Measurements from ENCODE around the gene CMC4. TPM values are rescaled to one million over a fixed set of nuclear protein-coding genes. Genes with fewer than 3 reads are reported as not detected.

The CMC4 gene
- total RNA-seq, 1 donor from 2014 or later, result 6.2 TPM

- Mint-ChIP-seq H3K4me1 (no peaks in the 10 kb centered on the region), H3K27me3 (ENCODE audit: low read depth) (no peaks in the 10 kb centered on the region), H3K4me3 (peak overlapping the region; percentile 46), H3K27ac (no peak overlapping the region), H3K36me3 (peaks cover 7% of the 10 kb centered on the region), H3K9me3 (peaks cover 8% of the 10 kb centered on the region)
- peak in 1 of 2 experiments; percentile 68 for DNase-seq (ENCODE audit: low spot score in 2 of 2, unreplicated experiment in 2 of 2)
- TF ChIP-seq, protein P1, sequence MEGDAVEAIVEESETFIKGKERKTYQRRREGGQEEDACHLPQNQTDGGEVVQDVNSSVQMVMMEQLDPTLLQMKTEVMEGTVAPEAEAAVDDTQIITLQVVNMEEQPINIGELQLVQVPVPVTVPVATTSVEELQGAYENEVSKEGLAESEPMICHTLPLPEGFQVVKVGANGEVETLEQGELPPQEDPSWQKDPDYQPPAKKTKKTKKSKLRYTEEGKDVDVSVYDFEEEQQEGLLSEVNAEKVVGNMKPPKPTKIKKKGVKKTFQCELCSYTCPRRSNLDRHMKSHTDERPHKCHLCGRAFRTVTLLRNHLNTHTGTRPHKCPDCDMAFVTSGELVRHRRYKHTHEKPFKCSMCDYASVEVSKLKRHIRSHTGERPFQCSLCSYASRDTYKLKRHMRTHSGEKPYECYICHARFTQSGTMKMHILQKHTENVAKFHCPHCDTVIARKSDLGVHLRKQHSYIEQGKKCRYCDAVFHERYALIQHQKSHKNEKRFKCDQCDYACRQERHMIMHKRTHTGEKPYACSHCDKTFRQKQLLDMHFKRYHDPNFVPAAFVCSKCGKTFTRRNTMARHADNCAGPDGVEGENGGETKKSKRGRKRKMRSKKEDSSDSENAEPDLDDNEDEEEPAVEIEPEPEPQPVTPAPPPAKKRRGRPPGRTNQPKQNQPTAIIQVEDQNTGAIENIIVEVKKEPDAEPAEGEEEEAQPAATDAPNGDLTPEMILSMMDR (IDR thresholded peaks at IDR 0.05; ENCODE audit: unreplicated experiment), result peak; percentile 85
Observed at GRCh38 chrX:155056877-155057792, 13.8 kb downstream of the CMC4 start.

DNA sequence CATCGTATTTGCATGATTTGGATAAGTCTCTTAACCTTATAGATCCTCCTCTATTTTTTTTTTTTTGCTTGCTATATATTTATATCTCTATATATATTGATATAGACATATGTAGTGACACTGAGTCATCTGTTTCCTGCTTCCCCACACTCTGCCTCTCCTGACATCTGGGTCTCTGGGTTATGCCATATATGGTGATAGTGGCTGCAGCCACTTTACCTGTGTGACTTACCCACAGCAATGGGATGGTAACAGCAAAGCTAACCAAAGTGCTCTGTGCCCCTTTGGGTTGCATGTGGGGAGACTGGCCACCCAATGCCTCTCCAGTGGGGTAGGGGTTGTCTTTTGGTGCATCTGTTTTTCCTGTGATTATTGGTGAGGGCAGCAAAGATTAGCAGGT lies 14.5 kb downstream of the CMC4 start:
- no peak overlapping the region for H3K27ac Mint-ChIP-seq
- H3K27me3 Mint-ChIP-seq (ENCODE audit: low read depth), result no peaks in the 10 kb centered on the region
- H3K4me3 Mint-ChIP-seq, result no peak overlapping the region

GRCh38 chrX:155055494-155055893 lies 15.4 kb downstream of the CMC4 start:
- no peak overlapping the region for H3K27ac Mint-ChIP-seq
- no peak overlapping the region for H3K4me3 Mint-ChIP-seq
- no peaks in the 10 kb centered on the region for H3K27me3 Mint-ChIP-seq (ENCODE audit: low read depth)
- peaks cover 16% of the 10 kb centered on the region for H3K9me3 Mint-ChIP-seq
- TF ChIP-seq, protein P1 (IDR thresholded peaks at IDR 0.05; ENCODE audit: unreplicated experiment), result no peak
- H3K4me1 Mint-ChIP-seq, result no peaks in the 10 kb centered on the region
- H3K36me3 Mint-ChIP-seq, result peaks cover 8% of the 10 kb centered on the region
- no peak for DNase-seq (ENCODE audit: low spot score in 2 of 2, unreplicated experiment in 2 of 2)

More for the DNA sequence above, 14.5 kb downstream of the CMC4 start:
- DNase-seq (ENCODE audit: low spot score in 2 of 2, unreplicated experiment in 2 of 2), result no peak
- Mint-ChIP-seq H3K4me1 (no peaks in the 10 kb centered on the region), H3K9me3 (peaks cover 15% of the 10 kb centered on the region), H3K36me3 (peaks cover 6% of the 10 kb centered on the region)
- TF ChIP-seq, protein P1 (IDR thresholded peaks at IDR 0.05; ENCODE audit: unreplicated experiment), result no peak

GRCh38 chrX:155054255-155054654 lies 16.7 kb downstream of the CMC4 start:
- H3K4me1 Mint-ChIP-seq, result no peaks in the 10 kb centered on the region
- H3K36me3 Mint-ChIP-seq, result peaks cover 8% of the 10 kb centered on the region
- peaks cover 16% of the 10 kb centered on the region for H3K9me3 Mint-ChIP-seq
- H3K27me3 Mint-ChIP-seq (ENCODE audit: low read depth), result no peaks in the 10 kb centered on the region
- no peak for DNase-seq (ENCODE audit: low spot score in 2 of 2, unreplicated experiment in 2 of 2)
- no peak overlapping the region for H3K27ac Mint-ChIP-seq
- H3K4me3 Mint-ChIP-seq, result no peak overlapping the region
- TF ChIP-seq, protein P1 (IDR thresholded peaks at IDR 0.05; ENCODE audit: unreplicated experiment), result no peak

- Mint-ChIP-seq H3K4me1 (no peaks in the 10 kb centered on the region), H3K27me3 (ENCODE audit: low read depth) (no peaks in the 10 kb centered on the region), H3K27ac (no peak overlapping the region), H3K36me3 (peaks cover 8% of the 10 kb centered on the region), H3K9me3 (peaks cover 16% of the 10 kb centered on the region), H3K4me3 (no peak overlapping the region)
- TF ChIP-seq, protein P1 (IDR thresholded peaks at IDR 0.05; ENCODE audit: unreplicated experiment), result no peak
- no peak for DNase-seq (ENCODE audit: low spot score in 2 of 2, unreplicated experiment in 2 of 2)
Observed at GRCh38 chrX:155053656-155054055, 17.3 kb downstream of the CMC4 start.

Measured in mesothelial cell of epicardium (in vitro differentiated cells).